Upper lobe of left lung (tissue), 4 donors: ENCODE results near the gene ZNF155.

Source experiments
- POLR2AphosphoS5 ChIP-seq, 2 donors: sonication (generic); formaldehyde crosslinking; IDR thresholded peaks; one replicate each; pipeline ENCODE4 v1.5.1; 2017; ENCODE audit warnings: antibody characterized with exemption in 2 of 2
- TF ChIP-seq, protein P1 (sequence below), 6 experiments: fragments of 450-650 bp in 4 of 6; fragments of 200-600 bp in 2 of 6; sonication (generic) in 2 of 6; IDR thresholded peaks; one replicate each; pipeline ENCODE4 v1.5.1; 2016 to 2019; ENCODE audit warnings: antibody characterized with exemption in 6 of 6

- no peak for TF ChIP-seq POLR2AphosphoS5 (IDR thresholded peaks at IDR 0.05)
- TF ChIP-seq, protein P1, sequence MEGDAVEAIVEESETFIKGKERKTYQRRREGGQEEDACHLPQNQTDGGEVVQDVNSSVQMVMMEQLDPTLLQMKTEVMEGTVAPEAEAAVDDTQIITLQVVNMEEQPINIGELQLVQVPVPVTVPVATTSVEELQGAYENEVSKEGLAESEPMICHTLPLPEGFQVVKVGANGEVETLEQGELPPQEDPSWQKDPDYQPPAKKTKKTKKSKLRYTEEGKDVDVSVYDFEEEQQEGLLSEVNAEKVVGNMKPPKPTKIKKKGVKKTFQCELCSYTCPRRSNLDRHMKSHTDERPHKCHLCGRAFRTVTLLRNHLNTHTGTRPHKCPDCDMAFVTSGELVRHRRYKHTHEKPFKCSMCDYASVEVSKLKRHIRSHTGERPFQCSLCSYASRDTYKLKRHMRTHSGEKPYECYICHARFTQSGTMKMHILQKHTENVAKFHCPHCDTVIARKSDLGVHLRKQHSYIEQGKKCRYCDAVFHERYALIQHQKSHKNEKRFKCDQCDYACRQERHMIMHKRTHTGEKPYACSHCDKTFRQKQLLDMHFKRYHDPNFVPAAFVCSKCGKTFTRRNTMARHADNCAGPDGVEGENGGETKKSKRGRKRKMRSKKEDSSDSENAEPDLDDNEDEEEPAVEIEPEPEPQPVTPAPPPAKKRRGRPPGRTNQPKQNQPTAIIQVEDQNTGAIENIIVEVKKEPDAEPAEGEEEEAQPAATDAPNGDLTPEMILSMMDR (IDR thresholded peaks at IDR 0.05): no peak
Observed at GRCh38 chr19:43976732-43977131, 7.3 kb upstream of the ZNF155 start.
